Brain pericyte (primary cell): ENCODE measurements around the gene MYBBP1A.
A peak's percentile ranks its signal among the peaks of the same experiment; 100 is the strongest.
"Not testable (repeated sequence)": the region's sequence is repeated elsewhere in the genome, so short reads cannot be mapped to it uniquely, and the experiment has no call there.

Experiments
- DNase-seq: peaks from one replicate; pipeline ENCODE4 v3.0.0-alpha.2; 2012; ENCODE audit warnings: low read depth, low spot score

MYBBP1A gene, protein sequence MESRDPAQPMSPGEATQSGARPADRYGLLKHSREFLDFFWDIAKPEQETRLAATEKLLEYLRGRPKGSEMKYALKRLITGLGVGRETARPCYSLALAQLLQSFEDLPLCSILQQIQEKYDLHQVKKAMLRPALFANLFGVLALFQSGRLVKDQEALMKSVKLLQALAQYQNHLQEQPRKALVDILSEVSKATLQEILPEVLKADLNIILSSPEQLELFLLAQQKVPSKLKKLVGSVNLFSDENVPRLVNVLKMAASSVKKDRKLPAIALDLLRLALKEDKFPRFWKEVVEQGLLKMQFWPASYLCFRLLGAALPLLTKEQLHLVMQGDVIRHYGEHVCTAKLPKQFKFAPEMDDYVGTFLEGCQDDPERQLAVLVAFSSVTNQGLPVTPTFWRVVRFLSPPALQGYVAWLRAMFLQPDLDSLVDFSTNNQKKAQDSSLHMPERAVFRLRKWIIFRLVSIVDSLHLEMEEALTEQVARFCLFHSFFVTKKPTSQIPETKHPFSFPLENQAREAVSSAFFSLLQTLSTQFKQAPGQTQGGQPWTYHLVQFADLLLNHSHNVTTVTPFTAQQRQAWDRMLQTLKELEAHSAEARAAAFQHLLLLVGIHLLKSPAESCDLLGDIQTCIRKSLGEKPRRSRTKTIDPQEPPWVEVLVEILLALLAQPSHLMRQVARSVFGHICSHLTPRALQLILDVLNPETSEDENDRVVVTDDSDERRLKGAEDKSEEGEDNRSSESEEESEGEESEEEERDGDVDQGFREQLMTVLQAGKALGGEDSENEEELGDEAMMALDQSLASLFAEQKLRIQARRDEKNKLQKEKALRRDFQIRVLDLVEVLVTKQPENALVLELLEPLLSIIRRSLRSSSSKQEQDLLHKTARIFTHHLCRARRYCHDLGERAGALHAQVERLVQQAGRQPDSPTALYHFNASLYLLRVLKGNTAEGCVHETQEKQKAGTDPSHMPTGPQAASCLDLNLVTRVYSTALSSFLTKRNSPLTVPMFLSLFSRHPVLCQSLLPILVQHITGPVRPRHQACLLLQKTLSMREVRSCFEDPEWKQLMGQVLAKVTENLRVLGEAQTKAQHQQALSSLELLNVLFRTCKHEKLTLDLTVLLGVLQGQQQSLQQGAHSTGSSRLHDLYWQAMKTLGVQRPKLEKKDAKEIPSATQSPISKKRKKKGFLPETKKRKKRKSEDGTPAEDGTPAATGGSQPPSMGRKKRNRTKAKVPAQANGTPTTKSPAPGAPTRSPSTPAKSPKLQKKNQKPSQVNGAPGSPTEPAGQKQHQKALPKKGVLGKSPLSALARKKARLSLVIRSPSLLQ (N-terminal part only)

DNA sequence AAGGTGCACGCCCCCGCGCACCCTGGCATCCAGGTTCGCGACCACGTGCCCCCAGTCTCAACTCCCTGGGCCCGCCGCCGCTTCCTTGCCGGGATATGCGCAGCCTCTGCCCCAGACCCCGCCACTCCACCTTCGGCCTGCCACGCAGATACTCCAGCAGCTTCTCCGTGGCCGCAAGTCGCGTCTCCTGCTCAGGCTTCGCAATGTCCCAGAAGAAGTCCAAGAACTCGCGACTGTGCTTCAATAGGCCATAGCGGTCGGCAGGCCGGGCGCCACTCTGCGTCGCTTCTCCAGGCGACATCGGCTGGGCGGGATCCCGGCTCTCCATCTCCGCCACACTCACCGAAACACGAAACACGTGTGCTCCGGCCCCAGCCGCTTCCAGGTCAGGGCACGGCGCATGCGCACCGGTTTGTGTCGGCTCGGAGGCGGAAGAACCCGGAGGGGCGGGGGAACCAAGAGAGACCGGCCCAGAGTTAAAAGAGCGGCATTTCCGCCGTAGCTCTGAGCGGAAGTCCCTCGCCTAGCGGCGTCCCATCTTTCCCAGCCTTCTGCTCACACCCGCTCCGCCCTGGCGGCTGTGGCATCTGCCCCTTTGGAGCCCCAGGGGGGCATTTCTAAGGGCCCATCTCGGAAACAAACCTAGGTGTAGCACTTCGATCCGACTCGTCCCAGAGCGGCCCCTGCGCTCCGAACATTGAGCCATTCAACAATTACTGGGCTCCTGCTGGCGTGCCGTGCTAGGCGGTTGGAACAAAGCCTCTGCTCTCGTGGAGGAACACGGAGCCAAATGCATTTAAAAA lies at the start of gene MYBBP1A:
Gene MYBBP1A, minus strand, starts transcription at position 388 of the 803 bp plus-strand sequence. Its CDS starts 60 bp downstream, at position 328.
- DNase-seq = peak; percentile 71

DNA sequence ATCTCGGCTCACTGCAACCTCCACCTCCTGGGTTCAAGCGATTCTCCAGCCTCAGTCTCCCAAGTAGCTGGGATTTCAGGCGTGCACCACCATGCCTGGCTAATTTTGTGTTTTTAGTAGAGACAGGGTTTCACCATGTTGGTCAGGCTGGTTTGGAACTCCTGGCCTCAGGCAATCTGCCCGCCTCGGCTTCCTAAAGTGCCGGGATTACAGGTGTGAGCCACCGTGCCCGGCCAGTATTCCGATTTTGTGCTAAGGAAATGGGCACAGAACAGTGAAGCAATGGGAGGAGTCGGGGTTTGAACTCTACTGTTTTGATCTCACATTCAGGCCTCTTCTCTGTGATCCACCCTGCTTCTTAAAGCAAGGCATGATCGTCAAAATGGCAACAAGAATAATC lies 49.6 kb upstream of the MYBBP1A start:
- not testable (repeated sequence) for DNase-seq

DNA sequence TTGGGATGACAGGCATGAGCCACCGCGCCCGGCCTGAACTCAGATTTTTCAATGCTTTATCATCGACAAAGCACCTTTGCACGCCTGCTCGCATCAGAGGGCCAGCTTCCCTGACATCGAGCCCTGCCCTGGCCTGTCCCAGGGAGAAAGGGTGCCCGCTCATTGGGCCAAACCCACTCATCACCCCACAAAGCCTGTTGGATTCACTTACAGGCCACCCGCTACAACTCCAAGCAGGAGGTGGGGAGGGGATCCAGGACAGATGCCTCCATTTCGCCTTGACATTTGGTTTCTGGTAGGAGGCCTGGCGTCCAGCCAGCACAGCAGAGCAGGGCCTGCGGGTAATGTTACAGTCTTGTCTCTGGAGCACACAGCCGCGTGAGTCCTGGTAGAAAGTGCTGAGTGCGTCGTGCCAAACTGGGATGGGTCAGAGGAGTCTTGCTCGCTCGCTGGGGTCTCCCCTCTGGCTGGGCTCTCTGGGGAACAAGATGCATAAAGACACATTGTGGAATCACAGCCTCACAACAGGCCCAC lies 49.0 kb upstream of the MYBBP1A start:
- DNase-seq = peak; percentile 96

DNA sequence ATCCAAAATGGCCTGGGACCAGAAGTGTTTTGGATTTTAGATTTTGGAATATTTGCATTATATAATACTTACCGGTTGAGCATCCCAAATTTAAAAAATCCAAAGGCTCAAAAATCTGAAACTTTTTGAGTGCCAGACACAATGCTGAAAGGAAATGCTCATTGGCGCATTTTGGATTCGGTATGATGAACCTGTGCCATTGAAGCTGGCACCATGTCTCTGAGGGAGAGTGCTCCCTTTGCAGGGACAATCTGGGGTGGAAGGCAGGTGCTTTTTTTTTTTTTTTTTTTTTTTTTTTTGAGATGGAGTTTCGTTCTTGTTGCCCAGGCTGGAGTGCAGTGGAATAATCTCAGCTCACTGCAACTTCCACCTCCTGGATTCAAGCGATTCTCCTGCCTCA lies 46.9 kb upstream of the MYBBP1A start:
- no peak for DNase-seq

DNA sequence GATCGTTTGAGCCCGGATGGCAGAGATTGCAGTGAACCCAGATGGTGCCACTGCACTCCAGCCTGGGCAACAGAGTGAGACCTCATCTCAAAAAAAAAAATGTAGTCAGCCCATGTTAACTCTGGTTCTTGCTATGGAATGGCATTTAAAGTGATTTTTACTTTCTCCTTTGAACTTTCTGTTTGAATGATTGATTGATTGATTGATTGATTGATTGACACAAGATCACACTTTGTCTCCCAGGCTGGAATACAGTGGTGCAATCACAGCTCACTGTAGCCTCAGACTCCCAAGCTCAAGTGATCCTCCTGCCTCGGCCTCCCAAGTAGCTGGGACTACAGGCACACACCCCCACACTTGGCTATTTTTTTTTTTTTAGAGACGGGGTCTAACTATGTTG lies 46.1 kb upstream of the MYBBP1A start:
- no peak for DNase-seq

DNA sequence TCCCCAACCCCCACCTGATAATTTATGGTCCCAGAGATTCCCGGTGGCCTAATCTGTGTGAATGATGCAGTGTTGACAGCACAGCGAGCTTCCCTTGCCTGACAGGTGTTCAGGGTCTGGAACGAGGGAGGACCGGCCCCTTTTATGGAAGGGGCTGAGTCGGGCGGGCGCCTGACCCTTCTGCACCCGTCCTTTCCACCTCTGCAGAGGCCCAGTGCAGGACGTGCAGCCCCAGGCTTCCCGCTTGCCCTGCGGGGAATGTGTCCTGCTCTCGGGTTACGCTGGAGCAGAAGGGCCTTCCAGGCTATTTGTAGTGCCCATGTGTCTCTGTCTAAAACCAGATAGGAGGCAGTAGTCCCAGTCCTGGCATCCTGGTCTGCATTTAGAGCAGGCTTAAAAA lies 45.4 kb upstream of the MYBBP1A start:
- DNase-seq = no peak

DNA sequence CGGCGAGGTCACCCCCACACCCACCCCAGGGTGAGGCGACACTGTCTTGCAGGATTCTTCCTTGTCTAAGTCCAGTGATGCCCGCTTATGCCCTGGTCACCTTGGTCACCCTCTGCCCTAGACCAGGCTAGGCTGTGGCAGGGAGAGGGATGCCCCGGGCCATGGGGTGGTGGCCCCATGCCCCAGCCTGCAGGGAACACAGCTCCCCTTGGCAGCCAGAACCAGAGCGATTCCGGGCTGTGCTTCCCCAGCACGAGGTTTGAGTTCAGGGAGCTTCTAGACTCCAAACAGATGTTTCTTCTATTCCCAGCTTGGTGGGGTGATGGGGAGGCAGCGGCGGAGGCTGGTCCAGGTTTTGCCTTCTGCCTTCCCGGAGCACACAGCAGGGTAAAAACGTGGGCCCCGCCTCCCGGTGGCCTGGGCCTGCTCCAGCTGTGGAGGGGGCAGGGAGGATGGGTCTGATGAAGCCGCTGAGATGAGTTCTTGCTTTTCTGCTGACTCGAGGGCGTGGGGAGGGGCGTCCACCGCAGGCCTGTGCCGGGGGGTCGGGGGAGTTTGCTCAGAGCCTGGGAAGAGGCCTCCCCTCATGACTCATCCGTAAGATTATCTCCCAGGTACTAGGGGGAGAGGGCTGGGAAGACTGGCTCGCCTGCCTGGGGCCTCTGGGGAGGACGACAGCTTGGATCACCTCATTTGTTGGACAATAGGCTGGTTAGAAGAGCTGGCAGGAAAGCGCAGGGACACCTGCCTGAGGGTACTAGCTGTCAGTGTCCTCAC lies 44.5 kb upstream of the MYBBP1A start:
- DNase-seq = peak; percentile 94

DNA sequence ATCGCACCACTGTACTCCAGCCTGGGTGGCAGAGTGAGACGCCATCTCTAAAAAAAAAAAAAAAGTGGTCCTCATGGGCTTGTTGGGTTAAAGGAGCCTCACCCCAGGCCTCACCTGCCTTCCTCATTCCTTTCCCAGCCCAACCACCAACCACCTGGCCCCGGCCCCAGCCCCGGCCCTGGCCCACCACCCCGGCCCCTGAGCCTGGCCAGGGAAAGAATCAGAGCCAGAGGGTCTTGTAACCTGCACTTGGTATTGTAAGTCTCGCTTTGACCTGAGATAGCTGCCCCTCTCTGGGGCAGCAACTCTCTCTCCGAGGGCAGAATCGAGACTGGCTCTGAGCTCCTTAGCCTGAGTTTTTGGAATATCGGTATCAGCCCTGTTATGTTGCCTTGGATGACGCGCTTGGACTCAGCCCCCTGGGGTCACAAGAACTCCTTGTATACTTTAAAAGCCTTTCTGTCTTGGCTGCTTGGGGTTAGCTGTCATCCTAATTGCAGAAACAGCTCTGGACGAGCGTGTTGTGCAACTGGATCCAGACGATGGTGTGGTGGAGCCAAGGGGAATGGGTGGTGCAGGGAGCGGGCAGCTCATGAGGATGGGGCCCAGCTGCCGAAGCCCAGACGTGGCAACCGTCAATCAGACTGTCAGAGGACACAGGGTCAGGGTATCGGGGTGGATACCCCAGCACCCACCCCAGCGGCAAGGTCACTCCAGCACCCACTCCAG lies 43.8 kb upstream of the MYBBP1A start:
- DNase-seq = no peak

DNA sequence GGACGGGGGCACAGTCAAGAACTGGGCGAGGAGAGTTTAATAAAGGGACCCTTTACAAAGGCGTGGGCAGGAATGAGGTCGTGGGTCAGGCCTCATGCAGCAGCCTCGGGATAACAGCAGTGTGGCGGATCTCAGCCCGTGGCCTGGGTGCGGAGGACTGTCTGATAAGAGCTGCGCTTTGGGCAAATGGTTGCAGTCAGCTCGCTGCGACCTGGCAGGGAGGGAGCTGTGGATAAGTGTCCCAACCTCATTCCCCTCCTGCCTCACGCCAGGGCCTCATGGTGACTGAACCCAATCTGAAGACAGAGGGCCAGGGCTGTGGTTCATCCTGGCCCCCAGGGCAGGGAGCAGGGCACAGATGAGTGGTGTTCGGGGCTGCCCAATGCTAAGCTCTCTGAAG lies 42.8 kb upstream of the MYBBP1A start:
- no peak for DNase-seq

DNA sequence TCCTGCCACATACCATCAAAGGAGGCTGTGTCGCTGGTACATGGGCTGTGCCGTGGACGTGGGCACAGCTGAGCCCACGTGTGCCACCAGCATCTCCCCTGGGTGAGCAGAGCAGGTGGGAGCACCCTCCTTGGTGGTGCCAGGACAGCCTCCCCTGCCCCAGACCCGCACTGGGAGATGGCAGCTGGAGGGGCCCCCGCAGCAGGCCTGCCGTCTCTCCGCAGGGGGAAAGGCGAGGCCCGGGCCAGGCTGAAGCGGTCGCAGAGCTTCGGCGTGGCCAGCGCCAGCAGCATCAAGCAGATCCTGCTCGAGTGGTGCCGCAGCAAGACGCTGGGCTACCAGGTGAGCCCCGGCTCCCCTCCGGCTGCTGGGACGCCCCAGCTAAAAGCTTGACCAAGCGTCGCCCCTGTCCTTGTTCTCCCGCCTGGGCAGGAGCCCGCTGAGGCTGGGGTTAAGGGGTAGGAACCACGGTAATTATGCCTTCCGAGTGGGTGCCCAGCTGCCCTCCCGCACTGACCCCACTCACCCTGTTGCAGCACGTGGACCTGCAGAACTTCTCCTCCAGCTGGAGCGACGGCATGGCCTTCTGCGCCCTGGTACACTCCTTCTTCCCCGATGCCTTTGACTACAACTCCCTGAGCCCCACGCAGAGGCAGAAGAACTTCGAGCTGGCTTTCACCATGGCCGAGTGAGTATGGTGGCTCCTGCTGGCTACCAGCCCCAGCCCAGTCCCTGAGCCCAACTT lies 41.6 kb upstream of the MYBBP1A start:
- no peak for DNase-seq

DNA sequence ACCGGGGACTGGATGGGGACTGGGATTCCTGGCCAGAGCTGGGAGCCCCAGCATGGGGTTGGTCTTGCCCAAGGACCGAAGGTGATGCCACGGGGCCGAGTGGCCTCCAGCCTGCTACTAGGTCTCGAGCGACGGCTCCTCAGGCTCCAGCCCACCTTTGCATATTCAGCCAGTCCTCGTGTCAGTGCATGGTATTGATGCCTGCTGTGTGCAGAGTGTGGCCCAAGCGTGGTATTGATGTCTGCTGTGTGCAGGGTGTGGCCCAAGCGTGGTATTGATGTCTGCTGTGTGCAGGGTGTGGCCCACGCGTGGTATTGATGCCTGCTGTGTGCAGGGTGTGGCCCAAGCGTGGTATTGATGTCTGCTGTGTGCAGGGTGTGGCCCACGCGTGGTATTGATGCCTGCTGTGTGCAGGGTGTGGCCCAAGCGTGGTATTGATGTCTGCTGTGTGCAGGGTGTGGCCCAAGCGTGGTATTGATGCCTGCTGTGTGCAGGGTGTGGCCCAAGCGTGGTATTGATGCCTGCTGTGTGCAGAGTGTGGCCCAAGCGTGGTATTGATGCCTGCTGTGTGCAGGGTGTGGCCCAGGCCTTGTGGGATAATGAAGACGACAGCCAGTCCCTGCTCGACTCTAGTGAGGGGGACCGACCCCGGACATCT lies 40.6 kb upstream of the MYBBP1A start:
- not testable (repeated sequence) for DNase-seq

DNA sequence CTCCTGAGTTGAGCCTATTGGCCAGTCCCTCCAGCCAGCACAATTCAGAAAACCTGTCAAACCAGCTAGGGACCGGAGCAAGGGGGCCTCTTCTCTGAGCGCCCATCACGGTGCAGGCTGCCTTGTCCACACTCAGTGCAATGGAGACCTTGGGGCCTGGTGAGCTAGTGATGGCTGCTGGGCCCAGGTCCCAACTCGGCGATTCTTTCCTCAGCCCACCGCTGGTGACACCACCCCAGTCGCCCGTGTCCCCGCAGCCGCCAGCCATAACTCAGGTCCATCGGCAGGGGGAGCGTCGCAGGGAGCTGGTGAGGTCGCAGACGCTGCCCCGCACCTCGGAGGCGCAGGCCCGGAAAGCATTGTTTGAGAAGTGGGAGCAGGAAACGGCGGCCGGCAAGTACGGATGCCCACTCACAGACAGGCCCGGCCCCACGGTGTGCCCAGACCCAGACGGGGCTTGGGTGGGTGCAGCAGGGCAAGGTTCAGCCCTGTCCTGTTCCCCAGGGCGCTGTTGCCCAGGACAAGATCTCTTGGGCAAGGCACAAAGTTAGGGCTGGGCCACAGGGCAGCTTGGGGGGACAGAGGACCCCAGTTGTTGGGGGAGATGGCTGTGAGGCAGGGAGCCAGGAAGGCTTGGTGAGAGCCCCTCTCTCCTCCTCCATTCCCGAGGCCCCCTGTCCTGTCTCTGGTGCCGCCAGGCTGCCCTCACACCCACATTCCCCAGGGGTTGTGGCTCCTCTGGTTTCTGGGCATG lies 39.9 kb upstream of the MYBBP1A start:
- DNase-seq = no peak

DNA sequence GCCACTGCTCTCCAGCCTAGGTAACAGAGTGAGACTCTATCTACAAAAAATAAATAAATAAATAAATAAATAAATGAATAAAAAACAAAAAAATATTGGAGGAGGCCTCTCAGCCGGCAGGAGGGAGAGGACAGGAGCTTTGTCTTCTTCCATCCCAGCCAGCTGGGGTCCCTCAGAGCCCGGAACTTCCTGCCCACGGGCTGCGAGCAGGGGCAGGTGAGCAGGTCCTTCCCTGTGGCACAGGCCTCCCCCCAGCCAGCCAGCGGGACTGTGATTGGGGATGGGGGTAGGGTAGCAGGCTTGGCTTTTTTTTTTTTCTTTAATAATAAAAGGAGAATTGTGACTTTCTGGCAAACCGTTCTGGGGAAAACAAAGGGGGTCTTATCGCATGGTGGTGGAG lies 39.2 kb upstream of the MYBBP1A start:
- DNase-seq = no peak

DNA sequence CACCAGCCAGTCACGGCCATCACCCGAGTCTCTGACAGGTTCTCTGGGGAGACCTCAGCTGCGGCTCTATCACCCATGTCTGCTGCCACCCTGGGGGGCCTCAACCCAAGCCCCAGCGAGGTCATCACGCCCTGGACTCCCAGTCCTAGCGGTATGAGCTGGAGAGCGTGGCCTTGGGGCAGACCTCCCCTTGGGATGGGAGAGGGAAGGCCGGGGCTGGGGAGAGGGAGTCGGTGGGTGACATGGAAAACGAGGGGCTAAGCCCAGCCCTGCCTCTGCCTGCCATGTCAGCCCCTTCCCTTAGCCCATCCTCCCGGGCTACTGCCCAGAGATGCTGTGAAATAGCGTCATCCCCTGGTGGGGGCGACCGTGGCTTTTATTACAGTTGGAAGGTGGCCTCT lies 37.8 kb upstream of the MYBBP1A start:
- no peak for DNase-seq

DNA sequence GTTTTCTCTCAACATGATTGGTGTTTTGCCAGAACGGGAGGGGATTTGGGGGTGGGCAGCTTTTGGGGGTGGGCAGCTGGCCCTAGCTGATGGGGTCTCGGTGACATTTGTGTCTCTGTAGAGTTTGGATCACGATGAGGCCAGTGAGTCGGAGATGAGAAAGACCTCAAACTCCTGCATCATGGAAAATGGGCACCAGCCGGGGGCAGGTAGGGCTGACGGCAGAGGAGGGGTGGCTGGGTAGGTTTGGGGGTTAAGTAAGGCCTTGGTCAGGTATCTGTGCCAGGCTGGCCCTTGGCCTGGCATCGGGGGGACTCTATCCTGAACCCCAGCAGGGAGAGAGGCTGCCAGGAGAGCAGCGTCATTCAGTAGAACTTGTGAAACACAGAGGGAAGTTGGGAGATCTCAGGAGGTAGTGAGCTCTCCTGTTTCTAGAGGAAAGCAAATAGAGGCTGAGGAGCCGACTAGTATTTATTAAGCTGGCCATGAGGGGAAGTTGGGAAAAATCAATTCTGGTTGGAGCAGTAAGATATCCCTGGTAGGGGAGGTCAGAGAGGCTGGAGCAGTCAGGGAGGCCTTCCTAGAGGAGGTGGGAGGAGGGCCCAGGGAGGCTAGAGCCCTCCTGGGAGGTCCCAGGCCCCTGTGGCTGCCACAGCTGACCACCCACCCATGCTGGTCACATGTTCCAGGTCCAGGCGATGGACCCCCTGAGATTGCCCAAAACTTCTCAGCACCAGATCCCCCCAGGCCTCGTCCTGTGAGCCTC lies 37.2 kb upstream of the MYBBP1A start:
- DNase-seq = no peak

DNA sequence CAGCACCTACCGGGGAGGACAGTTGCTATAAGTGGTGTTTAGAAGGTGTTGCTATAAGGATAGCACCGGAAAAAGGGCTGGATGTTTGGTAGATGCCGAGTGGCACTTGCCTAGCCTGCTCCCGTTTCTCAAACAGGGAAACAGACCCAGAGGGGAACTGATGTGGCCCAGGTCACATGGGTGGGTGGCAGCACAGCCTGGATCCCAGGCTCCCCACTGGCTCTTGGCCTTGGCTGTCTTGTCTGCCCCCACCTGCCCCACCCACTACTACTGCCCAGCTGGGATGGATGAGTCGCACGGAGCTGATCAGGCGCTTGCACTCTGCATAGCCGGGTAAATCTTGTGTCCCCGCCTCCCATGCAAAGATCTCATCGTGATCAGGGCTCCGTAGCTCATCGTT lies 36.3 kb upstream of the MYBBP1A start:
- DNase-seq = no peak
